Calu3 (cell line): Measurements from ENCODE around the gene PRR23A. TPM values are rescaled to one million over a fixed set of nuclear protein-coding genes. Genes with fewer than 3 reads are reported as not detected.
"Not testable (repeated sequence)": the region's sequence is repeated elsewhere in the genome, so short reads cannot be mapped to it uniquely, and the experiment has no call there.

Experiments used
- BruUV-seq: library from RNA; stranded (reverse); fragments of 400-500 nt; replicated peaks from 2 replicates; lab custom pipeline; 2021; lab: Mats Ljungman, UMichigan
- CTCF ChIA-PET: fragments of 300-600 bp; sonication (Branson Sonifier 250); formaldehyde crosslinking; loops from one replicate; lab custom pipeline; 2022; ENCODE audit warnings: antibody characterized with exemption; lab: Charles Lee
- DNase-seq: peaks from one replicate; pipeline ENCODE4 v3.0.0; 2022
- H3K27ac Mint-ChIP-seq: one replicate; pipeline ENCODE4 v1.8.0; 2022; ENCODE audit warnings: mixed read lengths; ENCODE audit not compliant: unreplicated experiment
- H3K27me3 Mint-ChIP-seq: one replicate; pipeline ENCODE4 v1.8.0; 2022; ENCODE audit warnings: mixed read lengths; ENCODE audit not compliant: unreplicated experiment
- H3K36me3 Mint-ChIP-seq: one replicate; pipeline ENCODE4 v1.8.0; 2022; ENCODE audit warnings: mild to moderate bottlenecking, moderate library complexity, mixed read lengths; ENCODE audit not compliant: insufficient read depth, unreplicated experiment
- H3K4me1 Mint-ChIP-seq: one replicate; pipeline ENCODE4 v1.8.0; 2022; ENCODE audit warnings: mild to moderate bottlenecking, low read depth, mixed read lengths; ENCODE audit not compliant: unreplicated experiment
- H3K4me3 Mint-ChIP-seq: one replicate; pipeline ENCODE4 v1.8.0; 2022; ENCODE audit warnings: mild to moderate bottlenecking, low read depth, moderate library complexity, mixed read lengths; ENCODE audit not compliant: unreplicated experiment
- H3K9me3 Mint-ChIP-seq: one replicate; pipeline ENCODE4 v1.8.0; 2022; ENCODE audit warnings: low read depth, mixed read lengths; ENCODE audit not compliant: unreplicated experiment
- CTCF ChIP-seq: fragments of 200-600 bp; IDR thresholded peaks from one replicate; pipeline ENCODE4 v1.8.0; 2022; ENCODE audit warnings: antibody characterized with exemption; ENCODE audit not compliant: unreplicated experiment
- intact Hi-C: fragments of 100-400 bp; cut with micrococcal nuclease; formaldehyde crosslinking; loops from one replicate; pipeline ENCODE4 v1.10.0; 2022; ENCODE audit not compliant: unreplicated experiment
- total RNA-seq: library from RNA; stranded (reverse); gene quantifications from 2 replicates; pipeline ENCODE4 v1.2.3, GENCODE V29; 2022

The PRR23A gene
- total RNA-seq, 1 experiment from 2014 or later: not detected

GRCh38 chr3:139043554-139044365 lies 37.7 kb upstream of the PRR23A start:
- no peak for DNase-seq
- intact Hi-C loops: no loop called here
- no TSS peak for BruUV-seq
- Mint-ChIP-seq H3K4me1 (no peaks in the 10 kb centered on the region), H3K9me3 (peaks cover 3% of the 10 kb centered on the region), H3K27me3 (no peaks in the 10 kb centered on the region), H3K4me3 (no peak overlapping the region), H3K27ac (no peak overlapping the region), H3K36me3 (no peaks in the 10 kb centered on the region)
- CTCF ChIA-PET: no interaction called here
- no peak for TF ChIP-seq CTCF

GRCh38 chr3:139037478-139037877 lies 31.4 kb upstream of the PRR23A start:
- Mint-ChIP-seq H3K4me1 (peaks cover 5% of the 10 kb centered on the region), H3K9me3 (no peaks in the 10 kb centered on the region), H3K27me3 (no peaks in the 10 kb centered on the region), H3K36me3 (no peaks in the 10 kb centered on the region), H3K27ac (no peak overlapping the region), H3K4me3 (no peak overlapping the region)
- intact Hi-C loops: no loop called here
- BruUV-seq: no TSS peak
- DNase-seq: no peak
- no peak for TF ChIP-seq CTCF
- CTCF ChIA-PET: interaction anchor here (1.1 kb wide), 1 partner anchor 26 kb away, joined by 4 read pairs; no protein-coding TSS in a partner anchor

- CTCF ChIA-PET: interaction anchor here (0.9 kb wide), 1 partner anchor 96 kb away, joined by 4 read pairs; no protein-coding TSS in a partner anchor
Measured at GRCh38 chr3:139032326-139033002, 26.4 kb upstream of the PRR23A start.

GRCh38 chr3:139030576-139030975 lies 24.5 kb upstream of the PRR23A start:
- DNase-seq, H3K27ac Mint-ChIP-seq, BruUV-seq, H3K9me3 Mint-ChIP-seq, H3K4me3 Mint-ChIP-seq, CTCF ChIA-PET, H3K27me3 Mint-ChIP-seq, H3K36me3 Mint-ChIP-seq, H3K4me1 Mint-ChIP-seq: not testable (repeated sequence)
- intact Hi-C loops: loop anchor here (5.0 kb wide), 1 partner anchor 88 kb away; no protein-coding TSS in a partner anchor

More at GRCh38 chr3:139032326-139033002, 26.4 kb upstream of the PRR23A start:
- Mint-ChIP-seq H3K4me1 (peaks cover 8% of the 10 kb centered on the region), H3K9me3 (peaks cover 4% of the 10 kb centered on the region), H3K27ac (no peak overlapping the region), H3K27me3 (no peaks in the 10 kb centered on the region), H3K4me3 (no peak overlapping the region), H3K36me3 (no peaks in the 10 kb centered on the region)
- intact Hi-C loops: loop anchor here (5.0 kb wide), 1 partner anchor 90 kb away; no protein-coding TSS in a partner anchor
- DNase-seq: no peak
- TF ChIP-seq CTCF: no peak
- no TSS peak for BruUV-seq
